ENCODE results near the gene TRIP6.

Gene TRIP6
- 6.5 to 7.4 reads per million in 2 donors for total RNA-seq

- no peak for DNase-seq
Observed at GRCh38 chr7:100867040-100867775, at the start of gene TRIP6. TRIP6 (plus strand) TSS chr7:100867387; CDS start chr7:100867498, 111 bp downstream.

DNA sequence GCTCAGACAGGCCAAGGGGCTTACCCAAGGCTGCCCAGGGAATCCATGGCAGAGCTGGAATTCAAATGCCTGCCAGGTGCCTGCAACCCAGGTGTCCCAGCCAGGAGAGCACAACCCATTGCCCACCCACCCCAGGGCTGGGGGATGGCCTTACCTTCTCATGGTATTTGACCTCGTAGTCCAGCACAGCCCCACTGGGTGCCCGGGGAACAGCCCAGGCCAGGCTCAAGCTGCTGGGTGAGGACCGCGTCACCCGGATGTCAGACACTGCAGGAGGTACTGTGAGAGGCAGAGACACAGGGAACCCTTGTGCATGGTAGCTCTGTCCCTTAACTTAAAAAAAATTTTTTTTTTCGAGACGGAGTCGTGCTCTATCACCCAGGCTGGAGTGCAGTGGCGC is 48.8 kb upstream of the TRIP6 start:
- DNase-seq: no peak

DNA sequence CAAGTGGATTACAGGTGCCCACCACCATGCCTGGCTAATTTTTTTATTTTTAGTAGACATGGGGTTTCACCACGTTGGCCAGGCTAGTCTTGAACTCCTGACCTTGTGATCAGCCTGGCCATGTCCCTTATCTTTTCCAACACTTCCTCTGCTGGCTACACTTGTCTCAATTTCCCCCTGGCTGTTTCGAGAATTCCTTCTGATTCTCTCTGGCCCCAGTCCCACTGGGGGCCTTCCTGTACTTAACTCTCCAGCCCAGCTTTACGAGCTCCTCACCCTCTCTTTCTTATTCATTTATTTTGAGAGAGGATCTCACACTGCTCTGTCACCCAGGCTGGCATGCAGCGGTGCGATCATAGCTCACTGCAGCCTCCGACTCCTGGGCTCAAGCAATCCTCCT is 48.4 kb upstream of the TRIP6 start:
- DNase-seq: no peak

- no peak for DNase-seq
Observed at GRCh38 chr7:100819586-100819985, 47.6 kb upstream of the TRIP6 start.

DNA sequence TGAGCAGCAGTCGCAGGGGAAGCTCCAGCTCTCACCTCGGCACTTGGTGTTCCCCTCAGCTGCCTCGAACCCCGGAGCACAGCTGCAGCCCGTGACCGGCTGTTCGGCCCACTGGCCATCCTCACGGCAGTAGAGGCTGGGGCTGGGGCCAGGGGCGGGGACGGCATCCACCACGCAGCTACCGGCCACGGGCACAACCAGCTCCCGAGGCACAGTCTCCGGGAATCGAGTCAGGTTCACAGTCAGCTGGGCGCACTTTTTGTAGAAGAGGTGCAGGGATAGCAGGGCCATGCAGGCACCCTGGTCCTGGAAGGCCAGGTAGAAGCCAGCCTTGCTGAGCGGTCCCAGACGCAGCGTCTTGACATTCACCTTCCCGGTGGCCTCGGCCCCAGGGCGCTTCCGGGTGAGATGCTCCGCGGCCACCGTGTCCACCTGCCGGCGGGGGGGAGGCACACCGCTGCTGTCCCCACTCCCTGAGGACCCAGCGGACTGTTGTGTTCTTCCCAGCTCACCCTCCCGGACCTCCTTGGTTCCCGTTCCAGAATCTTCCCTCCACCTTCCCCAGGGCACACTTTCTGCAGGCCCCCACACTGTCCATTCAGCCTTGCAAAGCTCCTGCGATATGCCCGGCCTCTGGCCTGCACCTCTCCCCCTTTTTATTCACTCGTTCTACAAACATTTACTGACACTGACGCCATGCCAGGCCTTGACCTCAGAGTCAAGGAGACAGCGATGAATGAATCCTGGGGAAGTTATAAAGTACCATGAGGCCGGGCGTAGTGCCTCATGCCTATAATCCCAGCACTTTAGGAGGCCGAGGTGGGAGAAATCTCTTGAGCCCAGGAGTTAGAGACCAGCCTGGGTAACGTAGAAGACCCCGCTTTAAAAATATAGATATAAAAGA is 44.7 kb upstream of the TRIP6 start:
- DNase-seq: no peak

DNA sequence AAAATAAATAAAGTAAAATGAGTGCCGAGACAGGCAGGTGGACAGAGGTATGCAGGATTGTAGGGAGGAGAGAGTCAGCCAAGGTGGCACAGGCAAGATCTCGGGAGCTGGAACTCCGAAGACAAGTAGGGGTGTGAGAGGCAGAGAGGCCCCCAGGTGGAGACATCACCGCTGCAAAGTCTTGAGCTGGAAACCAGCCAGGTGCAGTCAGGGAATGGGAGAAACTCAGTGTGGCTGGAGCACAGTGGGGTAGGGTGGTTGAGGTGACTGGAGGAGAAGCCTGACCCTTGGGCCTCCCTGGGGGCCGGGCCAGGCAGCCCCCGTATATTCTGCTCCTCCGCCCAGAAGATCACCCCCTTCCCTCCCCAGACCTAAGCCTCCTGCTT is 44.1 kb upstream of the TRIP6 start:
- no peak for DNase-seq

- no peak for DNase-seq
Observed at GRCh38 chr7:100823534-100823933, 43.7 kb upstream of the TRIP6 start.

GRCh38 chr7:100824499-100825214 is 42.5 kb upstream of the TRIP6 start:
- DNase-seq: no peak

- no peak for DNase-seq
Observed at GRCh38 chr7:100825215-100825671, 41.9 kb upstream of the TRIP6 start.

- no peak for DNase-seq
Observed at GRCh38 chr7:100825751-100826513, 41.3 kb upstream of the TRIP6 start.

DNA sequence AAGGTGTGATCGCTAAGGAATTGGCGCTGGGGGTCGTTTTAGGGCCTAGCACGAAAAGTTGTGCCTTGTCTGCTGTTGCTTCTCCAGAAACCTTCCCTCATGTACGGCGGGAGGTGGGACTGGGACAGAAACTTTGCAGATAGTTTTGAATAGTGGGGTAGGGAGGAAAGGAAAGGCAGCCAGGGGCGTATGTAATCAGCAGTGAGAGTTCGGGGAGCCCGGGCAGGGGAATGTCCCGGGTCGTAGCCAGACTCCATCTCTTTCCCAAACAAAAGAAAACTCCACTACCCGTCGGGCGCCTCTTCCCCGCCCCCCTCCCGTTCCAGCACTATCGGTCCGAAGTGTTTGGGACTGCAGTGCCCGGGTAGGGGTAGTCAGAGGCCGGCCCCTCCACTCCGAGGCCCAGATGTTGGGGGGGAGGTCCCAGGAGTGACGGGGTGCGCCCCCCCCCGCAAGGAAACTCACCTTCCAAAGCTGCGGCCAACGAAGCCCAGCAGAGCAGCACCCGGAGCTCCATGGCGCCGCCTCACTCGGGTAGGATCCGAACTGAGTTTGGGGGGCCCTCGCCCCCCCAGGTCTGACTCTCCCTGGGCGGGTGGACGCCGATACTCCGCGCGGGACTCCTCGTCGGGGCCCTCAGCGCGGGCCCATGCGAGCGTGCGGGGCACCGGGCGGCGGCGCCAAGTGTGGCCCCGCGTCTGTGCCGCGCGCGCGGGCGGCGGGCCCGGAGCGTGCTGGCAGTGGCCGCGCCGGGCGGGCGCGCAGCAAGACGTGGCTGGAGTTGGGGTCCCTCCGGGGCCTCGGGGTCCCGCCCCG is 40.5 kb upstream of the TRIP6 start:
- no peak for DNase-seq

DNA sequence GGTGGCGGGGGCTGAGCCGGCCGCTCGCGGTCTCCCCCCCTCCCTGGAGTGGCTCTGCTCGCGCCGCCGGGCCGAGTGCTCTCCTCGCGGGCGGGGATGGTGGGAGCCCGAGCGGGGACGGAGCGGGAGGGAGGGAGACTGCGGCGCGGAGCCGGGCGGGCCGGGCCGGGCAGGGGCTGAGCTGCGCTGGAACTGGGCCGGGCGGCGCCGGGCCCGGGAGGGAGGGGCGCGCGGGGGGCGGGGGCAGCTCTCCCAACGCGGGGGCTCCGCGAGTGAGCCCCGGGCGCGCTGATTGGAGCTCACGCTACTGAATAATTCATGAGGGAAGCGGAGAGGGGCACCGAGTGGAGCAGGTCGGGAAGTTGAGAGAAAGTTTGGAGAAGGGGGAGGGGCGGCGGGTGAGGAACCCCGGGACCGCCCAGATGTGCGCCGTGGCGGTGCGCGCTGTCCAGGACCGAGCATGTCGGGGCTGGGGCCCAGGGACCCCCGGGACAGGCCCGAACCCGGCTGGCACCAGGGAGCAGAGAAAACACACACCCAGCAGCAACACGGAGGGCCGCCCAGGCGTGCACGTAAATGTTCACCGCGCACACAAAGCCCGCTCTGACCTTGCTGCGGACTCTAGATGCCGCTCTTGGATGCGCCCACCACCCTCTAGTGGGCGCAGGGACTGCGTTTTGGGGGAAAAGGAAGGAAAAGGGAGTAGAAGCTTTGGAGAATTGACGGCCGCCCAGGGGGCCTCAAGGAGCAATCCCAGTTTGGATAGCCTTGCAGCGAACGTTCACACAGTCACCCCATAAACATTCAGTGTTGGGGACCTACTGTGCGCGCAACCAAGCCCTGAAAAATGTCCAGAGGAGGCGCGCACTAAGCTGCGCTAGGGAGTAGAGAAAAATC is 39.6 kb upstream of the TRIP6 start, which contains the start of gene EPHB4:
TSS of gene EPHB4 (minus strand) at position 194 of the 897 bp plus-strand sequence. CDS start 493 bp downstream, outside the sequence.
- no peak for DNase-seq

- no peak for DNase-seq
Observed at GRCh38 chr7:100829150-100829716, 38.0 kb upstream of the TRIP6 start.

- no peak for DNase-seq
Observed at GRCh38 chr7:100830396-100830795, 36.8 kb upstream of the TRIP6 start.

DNA sequence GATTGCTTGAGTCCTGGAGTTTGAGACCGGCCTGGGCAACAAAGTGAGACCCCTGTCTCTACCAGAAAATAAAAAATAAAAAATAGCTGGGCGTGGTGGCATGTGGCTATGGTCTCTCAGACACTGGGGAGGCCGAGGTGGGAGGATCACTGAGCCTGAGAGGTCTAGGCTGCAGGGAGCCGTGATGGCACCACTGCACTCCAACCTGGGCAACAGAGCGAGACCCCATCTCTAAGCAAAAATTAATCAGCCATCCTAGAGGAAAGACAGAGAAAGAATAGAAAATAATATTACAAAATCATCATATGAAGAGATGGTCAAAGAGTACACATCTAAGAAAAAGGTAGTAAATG is 34.9 kb upstream of the TRIP6 start:
- DNase-seq: no peak

DNA sequence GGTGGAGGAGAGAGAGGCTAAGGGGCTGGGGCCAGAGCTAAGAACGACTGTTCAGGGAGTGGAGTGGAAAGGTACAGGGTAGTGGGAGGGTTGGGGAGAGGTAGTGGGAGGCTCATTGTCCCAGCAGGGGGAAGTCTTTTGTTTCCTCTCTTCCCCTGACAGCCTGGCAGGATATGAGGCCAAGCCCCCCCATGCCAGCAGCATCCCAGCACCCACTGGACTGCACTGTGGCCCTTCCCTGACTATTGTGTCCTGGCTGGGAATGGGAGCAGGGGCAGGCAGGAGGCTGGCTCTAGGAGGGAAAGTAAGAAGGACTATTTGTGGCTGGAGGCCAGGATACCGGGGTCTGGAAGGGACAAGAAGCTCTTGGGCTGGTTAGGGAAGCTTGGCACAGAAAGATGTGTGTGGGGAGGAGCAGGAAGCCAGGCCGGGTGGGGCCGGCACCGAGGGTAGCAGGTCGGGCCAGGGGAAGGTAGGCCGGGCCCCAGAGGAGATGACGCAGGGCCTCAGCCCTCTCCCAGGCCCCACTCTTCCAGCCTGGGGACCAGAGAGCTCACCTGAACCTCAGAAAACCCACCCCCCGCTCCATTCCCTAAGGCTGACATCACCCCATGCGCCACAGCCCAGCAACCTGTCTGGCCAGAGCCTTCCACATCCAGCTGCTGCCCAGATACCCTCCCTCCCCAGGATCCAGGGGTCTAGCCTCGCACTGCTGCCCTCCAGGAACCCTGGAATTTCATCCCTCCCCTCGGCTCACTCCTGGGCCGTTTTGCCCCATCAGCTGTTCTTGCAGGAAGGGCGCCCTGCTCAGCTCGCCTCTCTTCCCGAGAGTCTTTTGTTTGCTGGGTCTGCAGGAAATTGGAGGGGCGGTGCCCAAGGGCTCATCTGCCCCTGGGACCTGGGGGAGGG is 31.0 kb upstream of the TRIP6 start:
- no peak for DNase-seq

- DNase-seq: no peak
Observed at GRCh38 chr7:100836812-100837098, 30.4 kb upstream of the TRIP6 start.

GRCh38 chr7:100837099-100837836 is 29.9 kb upstream of the TRIP6 start:
- peak; percentile 26 for DNase-seq
